ENCODE results near the gene NR1H4. TPM values are rescaled to one million over a fixed set of nuclear protein-coding genes. Genes with fewer than 3 reads are reported as not detected.

The NR1H4 gene
- total RNA-seq, 1 experiment from 2014 or later = 0.05 TPM

- in situ Hi-C loops (cut with HindIII; ENCODE audit: low pct_unique_long_range_greater_than_20kb, low sequenced_read_pairs) = no loop called here
- DNase-seq (ENCODE audit: low read depth, low spot score) = no peak
These were observed 12.2 kb upstream of the NR1H4 start for GRCh38 chr12:100461330-100461973.

- DNase-seq (ENCODE audit: low read depth, low spot score) = no peak
- in situ Hi-C loops (cut with HindIII; ENCODE audit: low pct_unique_long_range_greater_than_20kb, low sequenced_read_pairs) = no loop called here
These were observed 10.0 kb upstream of the NR1H4 start for GRCh38 chr12:100463661-100464060.

- DNase-seq (ENCODE audit: low read depth, low spot score) = no peak
- in situ Hi-C loops (cut with HindIII; ENCODE audit: low pct_unique_long_range_greater_than_20kb, low sequenced_read_pairs) = no loop called here
These were observed 9.1 kb upstream of the NR1H4 start for GRCh38 chr12:100464529-100464928.

GRCh38 chr12:100468126-100468525 is 5.5 kb upstream of the NR1H4 start:
- in situ Hi-C loops (cut with HindIII; ENCODE audit: low pct_unique_long_range_greater_than_20kb, low sequenced_read_pairs) = no loop called here
- no peak for DNase-seq (ENCODE audit: low read depth, low spot score)

- no peak for DNase-seq (ENCODE audit: low read depth, low spot score)
- in situ Hi-C loops (cut with HindIII; ENCODE audit: low pct_unique_long_range_greater_than_20kb, low sequenced_read_pairs) = no loop called here
These were observed 1.3 kb upstream of the NR1H4 start for GRCh38 chr12:100472325-100472724.

GRCh38 chr12:100473050-100473715 is 483 bp upstream of the NR1H4 start:
- DNase-seq (ENCODE audit: low read depth, low spot score) = no peak
- in situ Hi-C loops (cut with HindIII; ENCODE audit: low pct_unique_long_range_greater_than_20kb, low sequenced_read_pairs) = no loop called here

GRCh38 chr12:100474617-100475016 is 951 bp downstream of the NR1H4 start:
- no peak for DNase-seq (ENCODE audit: low read depth, low spot score)
- in situ Hi-C loops (cut with HindIII; ENCODE audit: low pct_unique_long_range_greater_than_20kb, low sequenced_read_pairs) = no loop called here

- DNase-seq (ENCODE audit: low read depth, low spot score) = no peak
- in situ Hi-C loops (cut with HindIII; ENCODE audit: low pct_unique_long_range_greater_than_20kb, low sequenced_read_pairs) = no loop called here
These were observed 2.5 kb downstream of the NR1H4 start for GRCh38 chr12:100476013-100476751.

GRCh38 chr12:100481021-100481420 is 7.4 kb downstream of the NR1H4 start:
- no peak for DNase-seq (ENCODE audit: low read depth, low spot score)
- in situ Hi-C loops (cut with HindIII; ENCODE audit: low pct_unique_long_range_greater_than_20kb, low sequenced_read_pairs) = no loop called here

GRCh38 chr12:100484183-100484886 is 10.7 kb downstream of the NR1H4 start:
- DNase-seq (ENCODE audit: low read depth, low spot score) = no peak
- in situ Hi-C loops (cut with HindIII; ENCODE audit: low pct_unique_long_range_greater_than_20kb, low sequenced_read_pairs) = no loop called here

- in situ Hi-C loops (cut with HindIII; ENCODE audit: low pct_unique_long_range_greater_than_20kb, low sequenced_read_pairs) = no loop called here
- DNase-seq (ENCODE audit: low read depth, low spot score) = no peak
These were observed 11.3 kb downstream of the NR1H4 start for GRCh38 chr12:100484891-100485471.

- DNase-seq (ENCODE audit: low read depth, low spot score) = no peak
- in situ Hi-C loops (cut with HindIII; ENCODE audit: low pct_unique_long_range_greater_than_20kb, low sequenced_read_pairs) = no loop called here
These were observed 12.3 kb downstream of the NR1H4 start for GRCh38 chr12:100485983-100486382.

- in situ Hi-C loops (cut with HindIII; ENCODE audit: low pct_unique_long_range_greater_than_20kb, low sequenced_read_pairs) = no loop called here
These were observed 15.7 kb downstream of the NR1H4 start for GRCh38 chr12:100489251-100489820.

GRCh38 chr12:100490056-100490455 is 16.4 kb downstream of the NR1H4 start:
- in situ Hi-C loops (cut with HindIII; ENCODE audit: low pct_unique_long_range_greater_than_20kb, low sequenced_read_pairs) = no loop called here
- no peak for DNase-seq (ENCODE audit: low read depth, low spot score)

More at GRCh38 chr12:100489251-100489820, 15.7 kb downstream of the NR1H4 start:
- peak; percentile 89 for DNase-seq (ENCODE audit: low read depth, low spot score)

- in situ Hi-C loops (cut with HindIII; ENCODE audit: low pct_unique_long_range_greater_than_20kb, low sequenced_read_pairs) = no loop called here
These were observed 17.4 kb downstream of the NR1H4 start for GRCh38 chr12:100491104-100491503.

GRCh38 chr12:100493396-100494012 is 19.8 kb downstream of the NR1H4 start:
- no peak for DNase-seq (ENCODE audit: low read depth, low spot score)

More at GRCh38 chr12:100491104-100491503, 17.4 kb downstream of the NR1H4 start:
- no peak for DNase-seq (ENCODE audit: low read depth, low spot score)

GRCh38 chr12:100494026-100494425 is 20.4 kb downstream of the NR1H4 start:
- in situ Hi-C loops (cut with HindIII; ENCODE audit: low pct_unique_long_range_greater_than_20kb, low sequenced_read_pairs) = no loop called here
- DNase-seq (ENCODE audit: low read depth, low spot score) = no peak

More at GRCh38 chr12:100493396-100494012, 19.8 kb downstream of the NR1H4 start:
- in situ Hi-C loops (cut with HindIII; ENCODE audit: low pct_unique_long_range_greater_than_20kb, low sequenced_read_pairs) = no loop called here
